Activated T-cell treated with anti-CD3 and anti-CD28 coated beads for 48 hours (primary cell): ENCODE measurements around the gene COL1A2.

ENCODE experiments used
- DNase-seq: peaks from one replicate; pipeline ENCODE4 v3.0.0-alpha.2; 2020; ENCODE audit warnings: low read depth

COL1A2 gene

GRCh38 chr7:94410413-94411187 is 15.9 kb downstream of the COL1A2 start:
- DNase-seq = no peak

GRCh38 chr7:94411188-94411466 is 16.4 kb downstream of the COL1A2 start:
- no peak for DNase-seq

GRCh38 chr7:94412762-94413322 is 18.1 kb downstream of the COL1A2 start:
- DNase-seq = no peak

GRCh38 chr7:94414481-94414880 is 19.8 kb downstream of the COL1A2 start:
- DNase-seq = no peak

- no peak for DNase-seq
Observed at GRCh38 chr7:94414980-94415379, 20.3 kb downstream of the COL1A2 start.

- no peak for DNase-seq
Observed at GRCh38 chr7:94417306-94417705, 22.6 kb downstream of the COL1A2 start.

- no peak for DNase-seq
Observed at GRCh38 chr7:94417901-94418300, 23.2 kb downstream of the COL1A2 start.

- no peak for DNase-seq
Observed at GRCh38 chr7:94418851-94419250, 24.2 kb downstream of the COL1A2 start.

- DNase-seq = no peak
Observed at GRCh38 chr7:94420328-94420727, 25.6 kb downstream of the COL1A2 start.

GRCh38 chr7:94421681-94422080 is 27.0 kb downstream of the COL1A2 start:
- DNase-seq = no peak

- no peak for DNase-seq
Observed at GRCh38 chr7:94422136-94422535, 27.4 kb downstream of the COL1A2 start.

GRCh38 chr7:94422827-94423460 is 28.2 kb downstream of the COL1A2 start:
- DNase-seq = no peak

GRCh38 chr7:94423863-94424735 is 29.4 kb downstream of the COL1A2 start:
- no peak for DNase-seq

GRCh38 chr7:94425546-94425945 is 30.9 kb downstream of the COL1A2 start:
- no peak for DNase-seq

- DNase-seq = no peak
Observed at GRCh38 chr7:94426980-94427875, 32.5 kb downstream of the COL1A2 start.

GRCh38 chr7:94429153-94429552 is 34.5 kb downstream of the COL1A2 start:
- no peak for DNase-seq

- no peak for DNase-seq
Observed at GRCh38 chr7:94431176-94431575, 36.5 kb downstream of the COL1A2 start.

GRCh38 chr7:94431619-94432280 is 37.1 kb downstream of the COL1A2 start:
- no peak for DNase-seq

- no peak for DNase-seq
Observed at GRCh38 chr7:94432281-94432670, 37.6 kb downstream of the COL1A2 start.

- no peak for DNase-seq
Observed at GRCh38 chr7:94432817-94433216, 38.1 kb downstream of the COL1A2 start.

- DNase-seq = no peak
Observed at GRCh38 chr7:94433224-94433623, 38.5 kb downstream of the COL1A2 start.
